Stimulated activated naive CD8-positive, alpha-beta T cell treated with anti-CD3 and anti-CD28 coated beads, Interleukin-15, Interleukin-2, amounts not matched to agents 100 U/mL and 50 U/mL, for 24 hours (primary cell): Measurements from ENCODE around the gene MAPKAP1.
A peak's percentile ranks its signal among the peaks of the same experiment; 100 is the strongest.

ENCODE experiments used
- ATAC-seq: fragments of 150-1000 bp; cut with Tn5 transposase; one replicate; pipeline ENCODE4 v1.10.0; 2021
- DNase-seq: peaks from one replicate; pipeline ENCODE4 v3.0.0; 2021

MAPKAP1 gene

DNA sequence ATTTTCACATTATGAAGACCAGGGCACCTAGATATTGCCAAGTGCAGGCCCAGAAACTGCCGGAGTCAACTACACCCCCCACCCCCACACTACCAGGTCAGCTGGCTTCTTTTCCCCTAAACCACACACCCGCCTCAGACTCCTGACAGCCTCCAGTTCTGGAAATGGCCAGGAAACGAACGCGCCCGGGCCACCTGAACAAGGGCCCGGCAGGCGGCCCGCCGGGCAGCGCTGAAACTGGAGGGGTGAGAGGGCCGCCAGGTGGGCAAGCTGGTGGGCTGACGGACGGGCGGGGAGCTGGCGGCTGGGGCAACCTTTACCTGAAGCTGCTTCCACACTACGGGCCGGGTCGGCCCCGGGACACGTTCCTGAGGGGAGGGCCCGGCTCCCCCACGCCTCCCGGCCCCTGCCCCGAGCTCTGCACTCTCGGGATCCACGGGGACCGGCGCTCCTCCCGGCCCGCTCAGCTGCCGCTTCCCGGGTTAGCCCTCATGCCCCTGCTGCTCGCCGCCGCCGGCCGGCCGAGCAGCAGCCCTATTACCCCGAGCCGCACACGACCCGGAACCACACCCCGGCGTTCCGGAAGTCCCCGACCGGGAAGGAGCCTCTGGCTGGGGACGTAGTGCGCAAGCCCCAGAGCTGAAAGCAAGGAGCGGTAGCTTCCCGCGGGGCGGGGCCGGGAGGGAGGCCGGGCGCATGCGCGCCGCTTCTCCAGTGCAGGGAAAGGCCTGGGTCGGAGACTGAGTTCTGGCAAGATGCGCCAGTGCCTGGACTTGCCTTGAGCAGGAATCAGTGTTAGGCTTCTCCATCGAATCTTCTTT, at the start of gene MAPKAP1:
Gene MAPKAP1 (minus strand): TSS at position 558 of the 821 bp plus-strand sequence. CDS start 34,634 bp downstream, outside the sequence.
- ATAC-seq (peak; percentile 100), DNase-seq (peak; percentile 97)

GRCh38 chr9:125756518-125756917, 49.5 kb upstream of the MAPKAP1 start:
- ATAC-seq = no peak
- no peak for DNase-seq

GRCh38 chr9:125755340-125755739, 48.3 kb upstream of the MAPKAP1 start:
- no peak for ATAC-seq
- DNase-seq = no peak

- ATAC-seq = no peak
- no peak for DNase-seq
Measured at GRCh38 chr9:125754096-125754495, 47.1 kb upstream of the MAPKAP1 start.

DNA sequence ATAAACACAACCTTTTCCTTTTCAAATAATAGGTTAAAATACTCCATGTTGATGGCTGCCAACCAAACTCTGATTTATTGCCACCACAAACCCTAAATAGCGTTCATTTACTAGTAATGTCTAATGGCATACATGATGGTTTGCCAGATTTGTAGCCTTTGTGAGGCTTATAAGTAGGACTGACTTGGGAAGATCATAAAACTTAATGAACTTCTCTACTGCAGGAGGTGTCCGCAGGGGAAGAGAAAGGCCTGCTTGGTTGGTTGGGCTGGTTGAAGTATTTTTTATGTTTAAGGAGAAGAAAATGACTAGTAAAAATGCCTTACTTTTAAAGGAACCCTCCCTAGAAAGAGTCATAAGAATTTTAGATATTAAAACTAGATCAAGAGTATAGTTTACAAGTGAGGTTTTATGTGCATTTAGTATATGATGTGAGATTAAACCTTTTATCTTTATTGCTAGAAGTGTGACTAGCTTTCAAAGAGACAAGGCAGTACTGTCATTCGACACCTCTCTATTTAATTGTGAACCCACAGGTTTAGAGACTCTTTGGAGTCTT, 45.1 kb upstream of the MAPKAP1 start:
- no peak for ATAC-seq

GRCh38 chr9:125750627-125751011, 43.6 kb upstream of the MAPKAP1 start:
- no peak for ATAC-seq
- DNase-seq = no peak

More for the DNA sequence above, 45.1 kb upstream of the MAPKAP1 start:
- no peak for DNase-seq

DNA sequence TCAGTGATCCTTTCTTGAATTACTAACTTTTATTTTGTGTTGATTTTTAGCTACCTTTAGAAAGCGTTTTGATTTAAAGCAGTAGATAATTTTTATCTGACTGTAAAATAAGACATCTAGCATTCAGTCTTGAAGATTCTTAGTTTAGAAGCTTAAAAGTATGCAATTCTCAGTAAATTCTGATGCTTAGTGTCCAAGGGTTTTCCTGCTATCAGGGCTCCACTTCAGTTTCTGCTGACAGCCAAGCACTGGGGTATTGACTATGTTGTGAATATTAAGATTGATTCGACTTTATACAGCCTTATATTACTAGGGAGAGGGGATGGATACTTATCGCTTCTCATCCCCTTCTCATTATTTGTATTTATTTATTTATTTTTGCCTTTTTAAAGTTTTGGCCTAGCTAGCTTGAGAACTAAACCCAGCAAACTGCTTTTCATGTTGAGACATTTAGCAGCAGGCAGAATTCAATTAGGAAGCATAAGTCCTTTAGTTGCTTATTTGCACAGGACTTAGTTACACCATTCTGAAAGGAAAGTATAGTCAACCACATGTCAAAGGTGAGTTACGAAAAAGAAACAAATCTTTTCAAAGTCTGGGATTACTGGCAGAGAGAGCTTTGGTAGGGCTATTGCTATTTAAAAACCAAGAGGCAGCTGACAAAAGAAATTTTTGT, 43.1 kb upstream of the MAPKAP1 start:
- ATAC-seq = no peak
- no peak for DNase-seq

- no peak for ATAC-seq
- DNase-seq = no peak
Measured at GRCh38 chr9:125749287-125749935, 42.4 kb upstream of the MAPKAP1 start.

GRCh38 chr9:125748446-125749099, 41.6 kb upstream of the MAPKAP1 start:
- ATAC-seq (no peak), DNase-seq (peak; percentile 9)

DNA sequence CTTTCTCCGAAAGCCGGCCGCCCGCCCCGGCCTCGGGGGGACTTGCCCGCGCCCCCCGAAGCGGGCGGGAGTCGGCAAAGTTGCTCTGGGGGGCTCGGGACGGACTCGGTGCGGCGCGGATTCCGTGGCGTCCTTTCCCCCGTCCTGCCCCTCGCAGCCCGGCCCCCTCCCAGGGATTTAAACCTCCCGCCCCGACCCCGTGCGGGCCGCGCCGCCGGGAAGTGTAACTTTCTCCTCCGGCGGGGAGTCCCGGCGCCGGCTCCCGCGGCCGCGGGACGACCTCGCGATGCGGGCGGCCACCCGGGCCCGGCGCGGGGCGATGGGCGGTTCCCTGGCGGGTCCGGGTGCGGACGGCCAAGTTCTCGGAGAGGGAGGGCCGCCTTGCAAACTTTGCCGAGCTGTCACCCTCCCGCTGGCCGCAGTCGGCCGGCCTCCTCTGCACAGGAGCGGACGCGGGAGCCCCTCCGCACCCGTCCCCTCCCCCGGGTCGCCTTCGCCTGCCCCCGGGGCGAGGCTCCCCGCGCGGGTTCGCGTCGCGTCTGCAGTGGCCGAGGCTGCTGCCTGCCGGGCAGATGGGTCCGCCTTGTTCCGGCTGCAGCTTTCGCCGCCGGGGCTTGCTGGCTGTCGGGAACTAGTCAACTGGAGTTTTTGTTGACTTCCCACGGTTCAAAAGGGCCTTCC, 40.9 kb upstream of the MAPKAP1 start:
- peak; percentile 49 for DNase-seq

GRCh38 chr9:125747053-125747764, 40.2 kb upstream of the MAPKAP1 start, which contains the start of gene PBX3:
Gene PBX3 (plus strand): TSS chr9:125747373.
- ATAC-seq = no peak
- peak; percentile 58 for DNase-seq

More for the DNA sequence above, 40.9 kb upstream of the MAPKAP1 start:
- ATAC-seq = no peak

DNA sequence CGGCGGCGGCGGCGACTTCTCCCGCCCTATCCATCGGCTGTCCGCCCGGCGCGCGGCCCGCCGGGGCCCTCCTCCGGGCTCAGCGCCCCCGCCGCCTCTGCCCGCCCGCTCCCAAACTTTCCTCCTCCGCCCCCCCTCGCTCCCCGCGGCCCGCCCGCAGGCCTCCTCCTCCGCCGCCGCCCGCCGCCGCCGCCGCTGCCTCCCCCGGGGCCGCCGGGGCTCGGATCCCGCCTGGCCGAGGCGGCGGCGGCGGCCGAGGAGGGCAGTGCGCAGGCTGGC, 39.7 kb upstream of the MAPKAP1 start:
- no peak for DNase-seq
- peak; percentile 3 for ATAC-seq

GRCh38 chr9:125746017-125746773, 39.2 kb upstream of the MAPKAP1 start:
- peak; percentile 96 for DNase-seq

DNA sequence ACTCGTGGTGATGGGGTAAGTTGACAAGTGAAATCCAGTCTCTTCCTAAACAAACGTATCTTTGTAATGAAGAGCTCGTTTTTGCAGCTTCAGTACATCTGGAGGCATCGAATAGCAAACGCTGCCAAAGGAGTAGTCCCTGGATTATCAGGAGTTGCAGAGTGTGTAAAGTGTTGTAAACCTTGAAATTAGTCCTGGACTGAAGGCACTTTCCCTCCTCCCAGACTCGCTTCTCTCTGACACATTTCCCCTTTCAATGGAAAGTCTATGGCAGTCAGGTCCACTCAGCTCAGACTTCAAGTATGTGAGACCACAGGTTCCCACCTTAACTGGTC, 38.6 kb upstream of the MAPKAP1 start:
- DNase-seq (no peak), ATAC-seq (no peak)

More at GRCh38 chr9:125746017-125746773, 39.2 kb upstream of the MAPKAP1 start:
- peak; percentile 88 for ATAC-seq

- DNase-seq (no peak), ATAC-seq (no peak)
Measured at GRCh38 chr9:125745018-125745417, 38.0 kb upstream of the MAPKAP1 start.

- no peak for DNase-seq
- no peak for ATAC-seq
Measured at GRCh38 chr9:125744616-125745015, 37.6 kb upstream of the MAPKAP1 start.

- DNase-seq = no peak
- no peak for ATAC-seq
Measured at GRCh38 chr9:125743682-125744428, 36.8 kb upstream of the MAPKAP1 start.

DNA sequence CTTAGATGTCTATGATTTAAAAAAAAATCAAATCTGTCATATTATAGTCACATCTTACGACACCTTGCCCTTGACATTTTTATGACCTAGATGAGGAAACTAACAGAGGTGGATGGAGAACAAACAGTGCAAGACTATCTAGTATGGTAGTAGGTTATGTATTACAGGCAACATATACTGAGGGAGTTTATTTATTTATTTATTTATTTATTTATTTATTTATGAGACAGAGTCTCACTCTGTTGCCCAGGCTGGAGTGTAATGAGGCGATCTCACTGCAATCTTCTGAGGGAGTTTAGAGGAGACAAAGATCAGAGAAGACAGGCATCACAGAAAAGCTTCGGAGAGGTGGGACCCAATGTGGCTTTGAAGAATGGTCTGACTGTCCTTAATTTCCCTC, 35.6 kb upstream of the MAPKAP1 start:
- DNase-seq (no peak), ATAC-seq (no peak)

GRCh38 chr9:125739436-125739835, 32.4 kb upstream of the MAPKAP1 start:
- DNase-seq (no peak), ATAC-seq (no peak)

- no peak for ATAC-seq
- DNase-seq = no peak
Measured at GRCh38 chr9:125732562-125732961, 25.6 kb upstream of the MAPKAP1 start.
